IMR-90 (cell line): ENCODE results near the gene FAM181B. TPM values are rescaled to one million over a fixed set of nuclear protein-coding genes. Genes with fewer than 3 reads are reported as not detected.

Experiments
- ATAC-seq: fragments of 200-7000 bp; cut with Tn5 transposase; 2 replicates; pipeline ENCODE4 v1.9.1; 2020; ENCODE audit warnings: low read depth, mild to moderate bottlenecking, moderate library complexity
- BruUV-seq: library from RNA; stranded (reverse); fragments of 400-500 nt; replicated peaks from 2 replicates; lab custom pipeline; 2021; lab: Mats Ljungman, UMichigan
- CTCF ChIA-PET: fragments of 300-600 bp; formaldehyde crosslinking; extraction: SDS; loops from one replicate; lab custom pipeline; 2021; ENCODE audit warnings: antibody characterized with exemption; lab: Yijun Ruan, JAX
- POLR2A ChIA-PET: fragments of 300-600 bp; sonication (Branson Sonifier 250); formaldehyde crosslinking; loops from one replicate; lab custom pipeline; 2022; ENCODE audit warnings: antibody characterized with exemption; ENCODE audit not compliant: unreplicated experiment; lab: Charles Lee
- DNase-seq: peaks from one replicate; pipeline ENCODE4 v3.0.0; 2013
- H2AFZ ChIP-seq: replicated peaks from 2 replicates; pipeline ENCODE3; 2013; ENCODE audit warnings: low read length, mild to moderate bottlenecking; ENCODE audit not compliant: poor library complexity
- H2AK5ac ChIP-seq: 2 replicates; pipeline ENCODE4 v1.6.1; 2013; ENCODE audit warnings: low read depth, low read length, inconsistent platforms
- H2AK9ac ChIP-seq: replicated peaks from 2 replicates; pipeline ENCODE3; 2013; ENCODE audit warnings: mild to moderate bottlenecking, low read depth, low read length, moderate library complexity; ENCODE audit not compliant: poor library complexity
- H2BK120ac ChIP-seq: 2 replicates; pipeline ENCODE4 v1.6.1; 2013; ENCODE audit warnings: low read depth, low read length, inconsistent platforms
- H2BK15ac ChIP-seq: 3 replicates; pipeline ENCODE4 v1.6.1; 2013; ENCODE audit warnings: low read depth, low read length, inconsistent platforms
- H2BK20ac ChIP-seq: 2 replicates; pipeline ENCODE4 v1.6.1; 2013; ENCODE audit warnings: low read depth, mild to moderate bottlenecking, inconsistent platforms, low read length, moderate library complexity
- H2BK5ac ChIP-seq: 2 replicates; pipeline ENCODE4 v1.6.1; 2013; ENCODE audit warnings: mild to moderate bottlenecking, low read depth, low read length, inconsistent platforms; ENCODE audit not compliant: poor library complexity, severe bottlenecking
- H3K14ac ChIP-seq: replicated peaks from 2 replicates; pipeline ENCODE4 v1.6.1; 2013; ENCODE audit warnings: low read depth, low read length, inconsistent platforms
- H3K18ac ChIP-seq: 2 replicates; pipeline ENCODE4 v1.6.1; 2013; ENCODE audit warnings: low read depth, low read length, control low read depth
- H3K23ac ChIP-seq: 2 replicates; pipeline ENCODE4 v1.6.1; 2013; ENCODE audit warnings: low read depth, low read length, inconsistent platforms
- H3K27ac ChIP-seq: 2 replicates; pipeline ENCODE4 v1.5.1; 2013; ENCODE audit warnings: mild to moderate bottlenecking, control low read depth, low read length; ENCODE audit not compliant: insufficient read depth
- H3K27me3 ChIP-seq: 2 replicates; pipeline ENCODE4 v1.6.1; 2013; ENCODE audit warnings: low read length; ENCODE audit not compliant: control insufficient read depth, insufficient read depth
- H3K36me3 ChIP-seq: 2 replicates; pipeline ENCODE4 v1.6.1; 2013; ENCODE audit warnings: low read length, mixed read lengths; ENCODE audit not compliant: control insufficient read depth, insufficient read depth
- H3K4ac ChIP-seq: 2 replicates; pipeline ENCODE4 v1.6.1; 2013; ENCODE audit warnings: low read depth, low read length, inconsistent platforms
- H3K4me1 ChIP-seq: 2 replicates; pipeline ENCODE4 v1.6.1; 2013; ENCODE audit warnings: low read length, mixed read lengths; ENCODE audit not compliant: control insufficient read depth, insufficient read depth
- H3K4me2 ChIP-seq: 2 replicates; pipeline ENCODE4 v1.6.1; 2013; ENCODE audit warnings: low read depth, mild to moderate bottlenecking, control low read depth, low read length, moderate library complexity
- H3K4me3 ChIP-seq: 2 replicates; pipeline ENCODE4 v1.5.1; 2013; ENCODE audit warnings: low read depth, mild to moderate bottlenecking, control low read depth, low read length, moderate library complexity; ENCODE audit not compliant: insufficient read depth
- H3K56ac ChIP-seq: 2 replicates; pipeline ENCODE4 v1.6.1; 2013; ENCODE audit warnings: low read length, inconsistent platforms; ENCODE audit not compliant: insufficient read depth; ENCODE audit errors: extremely low read depth
- H3K79me1 ChIP-seq, 2 experiments: 2 replicates each; pipeline ENCODE4 v1.6.1; 2013; ENCODE audit warnings: low read length in 2 of 2, inconsistent platforms in 1 of 2, low read depth in 1 of 2
- H3K9ac ChIP-seq: 2 replicates; pipeline ENCODE4 v1.6.1; 2013; ENCODE audit warnings: low read depth, low read length, control low read depth
- H3K9me1 ChIP-seq: 2 replicates; pipeline ENCODE4 v1.6.1; 2013; ENCODE audit warnings: low read length, inconsistent platforms; ENCODE audit not compliant: insufficient read depth
- H3K9me3 ChIP-seq: 2 replicates; pipeline ENCODE4 v1.6.1; 2013; ENCODE audit warnings: low read length; ENCODE audit not compliant: control insufficient read depth, insufficient read depth
- H4K20me1 ChIP-seq: 2 replicates; pipeline ENCODE4 v1.6.1; 2013; ENCODE audit warnings: low read length, inconsistent platforms; ENCODE audit not compliant: insufficient read depth
- H4K5ac ChIP-seq: 2 replicates; pipeline ENCODE4 v1.6.1; 2013; ENCODE audit warnings: mild to moderate bottlenecking, low read depth, low read length, control low read depth
- H4K8ac ChIP-seq, 2 experiments: 2 replicates each; pipeline ENCODE4 v1.6.1; 2013; ENCODE audit warnings: low read depth in 2 of 2, low read length in 2 of 2, control low read depth in 1 of 2, inconsistent platforms in 1 of 2
- H4K91ac ChIP-seq: 2 replicates; pipeline ENCODE4 v1.6.1; 2013; ENCODE audit warnings: low read depth, low read length, inconsistent platforms; ENCODE audit not compliant: insufficient read depth
- BHLHE40 ChIP-seq: fragments of 150-350 bp; IDR thresholded peaks from 2 replicates; pipeline ENCODE4 v1.6.1; 2016; ENCODE audit warnings: mild to moderate bottlenecking, low read depth, low read length
- CEBPB ChIP-seq: IDR thresholded peaks from 2 replicates; pipeline ENCODE4 v1.6.1; 2012; ENCODE audit warnings: low read depth, low read length, improper control_type of control experiment
- CHD1 ChIP-seq: IDR thresholded peaks from 2 replicates; pipeline ENCODE4 v1.6.1; 2012; ENCODE audit warnings: low read depth, low read length, improper control_type of control experiment
- ELK1 ChIP-seq: fragments of 150-350 bp; IDR thresholded peaks from 2 replicates; pipeline ENCODE4 v1.6.1; 2016; ENCODE audit warnings: low read depth, mild to moderate bottlenecking, low read length, moderate library complexity, borderline replicate concordance
- FOS ChIP-seq: fragments of 150-350 bp; IDR thresholded peaks from 2 replicates; pipeline ENCODE4 v1.6.1; 2016; ENCODE audit warnings: low read depth, low read length
- MAFK ChIP-seq: IDR thresholded peaks from 2 replicates; pipeline ENCODE4 v1.6.1; 2012; ENCODE audit warnings: low read depth, low read length, improper control_type of control experiment
- MAZ ChIP-seq: IDR thresholded peaks from 2 replicates; pipeline ENCODE4 v1.6.1; 2012; ENCODE audit warnings: low read depth, mild to moderate bottlenecking, low read length, improper control_type of control experiment, moderate library complexity, borderline replicate concordance
- MXI1 ChIP-seq: IDR thresholded peaks from 2 replicates; pipeline ENCODE4 v1.6.1; 2012; ENCODE audit warnings: low read depth, mild to moderate bottlenecking, low read length, moderate library complexity, borderline replicate concordance
- NFE2L2 ChIP-seq: fragments of 150-350 bp; IDR thresholded peaks from 2 replicates; pipeline ENCODE4 v1.6.1; 2016; ENCODE audit warnings: low read depth, mild to moderate bottlenecking, low read length
- POLR2A ChIP-seq: IDR thresholded peaks from 2 replicates; pipeline ENCODE4 v1.6.1; 2012; ENCODE audit warnings: mild to moderate bottlenecking, low read depth, low read length
- RAD21 ChIP-seq: IDR thresholded peaks from 2 replicates; pipeline ENCODE4 v1.6.1; 2012; ENCODE audit warnings: low read length, improper control_type of control experiment
- RCOR1 ChIP-seq: IDR thresholded peaks from 2 replicates; pipeline ENCODE4 v1.6.1; 2012; ENCODE audit warnings: mild to moderate bottlenecking, low read length, improper control_type of control experiment; ENCODE audit not compliant: insufficient replicate concordance
- RFX5 ChIP-seq: IDR thresholded peaks from 2 replicates; pipeline ENCODE4 v1.8.0; 2012; ENCODE audit warnings: low read depth, mild to moderate bottlenecking, low read length, moderate library complexity
- SMC3 ChIP-seq: fragments of 150-350 bp; IDR thresholded peaks from 2 replicates; pipeline ENCODE4 v1.6.1; 2016; ENCODE audit warnings: low read depth, mild to moderate bottlenecking, antibody characterized with exemption, low read length, moderate library complexity
- USF2 ChIP-seq: fragments of 150-350 bp; IDR thresholded peaks from 2 replicates; pipeline ENCODE4 v1.6.1; 2017; ENCODE audit warnings: mild to moderate bottlenecking, antibody characterized with exemption, low read length, low read depth
- WGBS, 2 experiments: methylation state at CpG; one replicate each; pipeline versions ENCODE4 v1.1.5 to v1.1.7; 2013; ENCODE audit warnings: missing lambda C conversion rate in 2 of 2; ENCODE audit not compliant: insufficient read length in 1 of 2; ENCODE audit errors: extremely low coverage in 2 of 2; 5-methylcytosine and 5-hydroxymethylcytosine counted together
- dilution Hi-C: fragments of 300-500 bp; cut with HindIII; formaldehyde crosslinking; loops from one replicate; pipeline ENCODE4 v1.14.3; 2018; ENCODE audit warnings: low sequenced_read_pairs; ENCODE audit not compliant: unreplicated experiment
- in situ Hi-C: fragments of 300-500 bp; cut with MboI; formaldehyde crosslinking; loops from 3 replicates; pipeline ENCODE4 v1.14.3; 2019; ENCODE audit warnings: low sequenced_read_pairs, inconsistent platforms, mixed read lengths
- intact Hi-C: fragments of 100-400 bp; cut with micrococcal nuclease; formaldehyde crosslinking; loops from 2 replicates; pipeline ENCODE4 v1.10.0; 2022
- polyA plus RNA-seq, 3 experiments: library from polyadenylated mRNA; depleted of rRNA; stranded (reverse); fragments of >200 nt; gene quantifications; 2 replicates each; pipeline ENCODE4 v1.2.3, GENCODE V29; 2012; ENCODE audit warnings: low replicate concordance in 1 of 3
- total RNA-seq: library from RNA; depleted of rRNA; stranded (reverse); fragments of >200 nt; gene quantifications from 2 replicates; pipeline ENCODE4 v1.2.3, GENCODE V29; 2012

The FAM181B gene
- total and polyA plus RNA-seq, 2 of the 4 experiments (the other 2 are of a cell fraction), result not detected

GRCh38 chr11:82720267-82721065, 13.2 kb downstream of the FAM181B start:
- Histone ChIP-seq H2BK15ac (no peak overlapping the region), H3K4ac (no peak overlapping the region), H2BK20ac (no peak overlapping the region), H4K20me1 (no peaks in the 10 kb centered on the region), H2AK5ac (no peak overlapping the region), H3K27me3 (peaks cover 8% of the 10 kb centered on the region), H3K18ac (no peak overlapping the region), H3K27ac (no peak overlapping the region), H3K4me3 (no peak overlapping the region), H2AK9ac (no peak overlapping the region), H3K14ac (no peak overlapping the region), H3K56ac (no peak overlapping the region), H3K36me3 (no peaks in the 10 kb centered on the region), H3K79me1 (no peaks in the 10 kb centered on the region), H3K4me1 (no peaks in the 10 kb centered on the region), H4K8ac (no peak overlapping the region), H3K9me1 (no peaks in the 10 kb centered on the region), H2BK5ac (no peak overlapping the region), H4K5ac (no peak overlapping the region), H3K9ac (no peak overlapping the region), H2BK120ac (no peak overlapping the region), H3K4me2 (no peak overlapping the region), H3K23ac (no peak overlapping the region), H2AFZ (no peak overlapping the region), H3K9me3 (no peaks in the 10 kb centered on the region), H4K91ac (no peak overlapping the region)
- in situ Hi-C loops (no loop called here), dilution Hi-C loops (no loop called here), intact Hi-C loops (no loop called here)
- DNase-seq (no peak), ATAC-seq (no peak)
- no peak for TF ChIP-seq MAZ
- TF ChIP-seq FOS, result no peak
- TF ChIP-seq MAFK, result no peak
- no peak for TF ChIP-seq MXI1
- TF ChIP-seq BHLHE40, result no peak
- TF ChIP-seq USF2, result no peak
- no peak for TF ChIP-seq NFE2L2
- no peak for TF ChIP-seq ELK1
- no peak for TF ChIP-seq SMC3
- TF ChIP-seq RFX5, result no peak
- TF ChIP-seq CEBPB, result no peak
- no peak for TF ChIP-seq POLR2A
- TF ChIP-seq CHD1, result no peak
- no peak for TF ChIP-seq RAD21
- TF ChIP-seq RCOR1, result no peak
- BruUV-seq, result no TSS peak
- WGBS, 2 experiments, result 41% methylated on average over 4 of the region's 15 CpGs; no CpG with 5 or more reads in 1 of the 2 experiments
- ChIA-PET POLR2A (no interaction called here), CTCF (interaction anchor here (0.7 to 1.6 kb wide), 3 partner anchors 11 to 530 kb away, joined by 3 to 5 read pairs (median 4); no protein-coding TSS in a partner anchor)
